GM23338 (cell line): ENCODE measurements around the gene NLGN4X.

Source experiments
- CREB1 ChIP-seq: fragments of 250-450 bp; sonication (Bioruptor Pico); IDR thresholded peaks from 2 replicates; pipeline ENCODE4 v1.5.0; 2020; ENCODE audit warnings: low read depth, mild to moderate bottlenecking, moderate library complexity
- EZH2 ChIP-seq: fragments of 200-600 bp; sonication (generic); IDR thresholded peaks from one replicate; pipeline ENCODE4 v1.8.0; 2017; ENCODE audit warnings: antibody characterized with exemption, mild to moderate bottlenecking, low read depth; ENCODE audit not compliant: unreplicated experiment
- EZH2phosphoT487 ChIP-seq: fragments of 200-600 bp; sonication (generic); IDR thresholded peaks from one replicate; pipeline ENCODE4 v1.8.1; 2018; ENCODE audit warnings: antibody characterized with exemption; ENCODE audit not compliant: unreplicated experiment
- JUNB ChIP-seq: IDR thresholded peaks from one replicate; pipeline ENCODE4 v1.6.1; 2016; ENCODE audit warnings: antibody characterized with exemption; ENCODE audit not compliant: unreplicated experiment
- POLR2AphosphoS5 ChIP-seq: IDR thresholded peaks from 2 replicates; pipeline ENCODE4 v1.6.1; 2016; ENCODE audit warnings: antibody characterized with exemption, low read depth
- ZNF114 ChIP-seq: fragments of 250-450 bp; sonication (Bioruptor Pico); IDR thresholded peaks from 2 replicates; pipeline ENCODE4 v1.5.0; 2020; ENCODE audit warnings: mild to moderate bottlenecking, moderate library complexity
- TF ChIP-seq, protein P1 (sequence below), 2 experiments: fragments of 200-600 bp in 1 of 2; sonication (generic) in 1 of 2; conservative IDR thresholded peaks; 2 replicates each; pipeline versions ENCODE4 v1.5.1 to v1.6.1; 2016 to 2017; ENCODE audit warnings: antibody characterized with exemption in 2 of 2, low read depth in 2 of 2, mild to moderate bottlenecking in 2 of 2, moderate library complexity in 1 of 2

GRCh38 chrX:6002056-6002455 is 226.6 kb downstream of the NLGN4X start:
- TF ChIP-seq, protein P1, sequence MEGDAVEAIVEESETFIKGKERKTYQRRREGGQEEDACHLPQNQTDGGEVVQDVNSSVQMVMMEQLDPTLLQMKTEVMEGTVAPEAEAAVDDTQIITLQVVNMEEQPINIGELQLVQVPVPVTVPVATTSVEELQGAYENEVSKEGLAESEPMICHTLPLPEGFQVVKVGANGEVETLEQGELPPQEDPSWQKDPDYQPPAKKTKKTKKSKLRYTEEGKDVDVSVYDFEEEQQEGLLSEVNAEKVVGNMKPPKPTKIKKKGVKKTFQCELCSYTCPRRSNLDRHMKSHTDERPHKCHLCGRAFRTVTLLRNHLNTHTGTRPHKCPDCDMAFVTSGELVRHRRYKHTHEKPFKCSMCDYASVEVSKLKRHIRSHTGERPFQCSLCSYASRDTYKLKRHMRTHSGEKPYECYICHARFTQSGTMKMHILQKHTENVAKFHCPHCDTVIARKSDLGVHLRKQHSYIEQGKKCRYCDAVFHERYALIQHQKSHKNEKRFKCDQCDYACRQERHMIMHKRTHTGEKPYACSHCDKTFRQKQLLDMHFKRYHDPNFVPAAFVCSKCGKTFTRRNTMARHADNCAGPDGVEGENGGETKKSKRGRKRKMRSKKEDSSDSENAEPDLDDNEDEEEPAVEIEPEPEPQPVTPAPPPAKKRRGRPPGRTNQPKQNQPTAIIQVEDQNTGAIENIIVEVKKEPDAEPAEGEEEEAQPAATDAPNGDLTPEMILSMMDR (conservative IDR thresholded peaks at IDR 0.05; ENCODE audit: low read depth in 2 of 2) = 0 out of 4 replicates have a peak, but pooled peaks of 1 of the 2 experiments have one; percentile 6
- no peak for TF ChIP-seq EZH2
- no peak for TF ChIP-seq POLR2AphosphoS5
- TF ChIP-seq ZNF114 = no peak
- no peak for TF ChIP-seq EZH2phosphoT487
- TF ChIP-seq CREB1 (CRISPR knock-in tag) = no peak
- no peak for TF ChIP-seq JUNB
